RPMI8226 (cell line): ENCODE data around the gene TBX19.

ENCODE experiments used
- DNase-seq: peaks from one replicate; pipeline ENCODE4 v3.0.0-alpha.2; 2015

TBX19 gene

GRCh38 chr1:168285521-168285790 lies 4.8 kb downstream of the TBX19 start:
- no peak for DNase-seq

- no peak for DNase-seq
Measured at GRCh38 chr1:168285971-168286927, 5.6 kb downstream of the TBX19 start.

GRCh38 chr1:168287237-168287664 lies 6.6 kb downstream of the TBX19 start:
- DNase-seq = no peak

- DNase-seq = no peak
Measured at GRCh38 chr1:168288311-168289052, 7.8 kb downstream of the TBX19 start.

GRCh38 chr1:168291222-168291837 lies 10.7 kb downstream of the TBX19 start:
- no peak for DNase-seq

- DNase-seq = no peak
Measured at GRCh38 chr1:168293356-168293755, 12.7 kb downstream of the TBX19 start.

- DNase-seq = no peak
Measured at GRCh38 chr1:168295411-168296114, 14.9 kb downstream of the TBX19 start.

GRCh38 chr1:168297019-168297730 lies 16.5 kb downstream of the TBX19 start:
- no peak for DNase-seq

GRCh38 chr1:168298446-168298845 lies 17.8 kb downstream of the TBX19 start:
- DNase-seq = no peak

- DNase-seq = no peak
Measured at GRCh38 chr1:168300626-168301025, 19.9 kb downstream of the TBX19 start.

GRCh38 chr1:168301664-168302320 lies 21.1 kb downstream of the TBX19 start:
- DNase-seq = no peak

- DNase-seq = no peak
Measured at GRCh38 chr1:168303716-168304540, 23.3 kb downstream of the TBX19 start.

- no peak for DNase-seq
Measured at GRCh38 chr1:168304865-168305264, 24.2 kb downstream of the TBX19 start.

- no peak for DNase-seq
Measured at GRCh38 chr1:168312718-168313604, 32.3 kb downstream of the TBX19 start.

- DNase-seq = no peak
Measured at GRCh38 chr1:168316142-168316541, 35.5 kb downstream of the TBX19 start.

- no peak for DNase-seq
Measured at GRCh38 chr1:168317309-168317708, 36.6 kb downstream of the TBX19 start.

- DNase-seq = no peak
Measured at GRCh38 chr1:168319691-168320090, 39.0 kb downstream of the TBX19 start.

- DNase-seq = no peak
Measured at GRCh38 chr1:168320149-168320548, 39.5 kb downstream of the TBX19 start.

- no peak for DNase-seq
Measured at GRCh38 chr1:168320800-168321450, 40.2 kb downstream of the TBX19 start.
